NCI-H1417 treated with DMSO at 0.1 percent for 48 hours (cell line): Measurements from ENCODE around the gene TMC8.
"Not testable (repeated sequence)": the region's sequence is repeated elsewhere in the genome, so short reads cannot be mapped to it uniquely, and the experiment has no call there.

Experiments
- DNase-seq: peaks from one replicate; lab custom pipeline; 2025; lab: John Stamatoyannopoulos, UW

TMC8 gene

DNA sequence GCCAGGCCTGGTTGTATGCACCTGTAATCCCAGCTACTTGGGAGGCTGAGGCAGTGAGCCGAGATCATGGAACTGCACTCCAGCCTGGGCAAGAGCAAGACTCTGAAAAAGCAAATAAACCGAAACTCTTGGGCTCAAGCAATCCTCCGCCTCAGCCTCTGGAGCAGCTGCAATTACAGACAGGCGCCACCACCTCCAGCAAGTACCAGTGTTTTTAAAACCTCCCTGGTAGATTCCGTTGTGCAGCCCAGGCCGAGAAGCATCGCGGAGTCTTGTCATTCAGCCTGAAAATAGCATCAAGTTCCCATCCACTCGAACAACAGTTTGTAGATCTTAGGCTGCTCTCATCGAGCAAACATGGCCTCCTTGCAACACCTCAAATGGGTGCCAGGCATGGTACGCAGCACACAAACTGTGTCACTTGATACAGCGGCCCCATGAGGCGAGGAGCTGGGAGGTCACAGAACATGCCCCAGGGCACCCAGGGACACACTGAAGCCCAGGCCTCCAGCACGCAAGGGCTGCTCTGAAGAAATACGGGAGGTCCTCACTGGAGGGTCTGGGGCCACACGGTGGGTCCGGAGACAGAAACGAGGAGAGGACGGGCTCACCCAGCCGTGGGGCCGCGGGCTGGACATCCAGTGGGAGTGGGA, 20.1 kb upstream of the TMC8 start:
- no peak for DNase-seq

- DNase-seq: no peak
Observed at GRCh38 chr17:78111016-78111726, 19.4 kb upstream of the TMC8 start.

DNA sequence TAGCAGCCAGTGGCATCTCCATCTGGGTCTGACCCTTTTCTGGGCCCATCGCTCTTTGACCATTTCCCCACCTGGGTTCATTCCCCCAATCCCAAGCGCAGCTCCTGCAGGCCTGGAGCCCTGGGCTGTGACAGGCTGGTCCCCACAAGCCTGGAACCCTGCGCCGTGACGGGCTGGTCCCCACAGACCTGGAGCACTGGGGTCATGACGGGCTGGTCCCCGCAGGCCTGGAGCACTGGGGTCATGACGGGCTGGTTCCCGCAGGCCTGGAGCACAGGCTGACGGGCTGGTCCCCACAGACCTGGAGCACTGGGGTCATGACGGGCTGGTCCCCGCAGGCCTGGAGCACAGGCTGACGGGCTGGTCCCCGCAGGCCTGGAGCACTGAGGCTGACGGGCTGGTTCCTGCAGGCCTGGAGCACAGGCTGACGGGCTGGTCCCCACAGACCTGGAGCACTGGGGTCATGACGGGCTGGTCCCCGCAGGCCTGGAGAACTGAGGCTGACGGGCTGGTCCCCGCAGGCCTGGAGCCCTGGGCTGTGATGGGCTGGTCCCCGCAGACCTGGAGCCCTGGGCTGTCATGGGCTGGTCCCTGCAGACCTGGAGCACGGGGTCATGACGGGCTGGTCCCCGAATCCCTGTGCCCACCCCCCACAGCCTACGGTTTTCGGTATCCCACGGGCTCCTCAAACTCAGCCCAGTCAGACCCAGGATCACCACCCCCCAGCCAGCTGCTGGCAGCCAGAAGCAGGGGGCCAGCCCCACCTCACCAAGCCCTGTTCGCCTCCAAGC, 18.6 kb upstream of the TMC8 start:
- DNase-seq: no peak

DNA sequence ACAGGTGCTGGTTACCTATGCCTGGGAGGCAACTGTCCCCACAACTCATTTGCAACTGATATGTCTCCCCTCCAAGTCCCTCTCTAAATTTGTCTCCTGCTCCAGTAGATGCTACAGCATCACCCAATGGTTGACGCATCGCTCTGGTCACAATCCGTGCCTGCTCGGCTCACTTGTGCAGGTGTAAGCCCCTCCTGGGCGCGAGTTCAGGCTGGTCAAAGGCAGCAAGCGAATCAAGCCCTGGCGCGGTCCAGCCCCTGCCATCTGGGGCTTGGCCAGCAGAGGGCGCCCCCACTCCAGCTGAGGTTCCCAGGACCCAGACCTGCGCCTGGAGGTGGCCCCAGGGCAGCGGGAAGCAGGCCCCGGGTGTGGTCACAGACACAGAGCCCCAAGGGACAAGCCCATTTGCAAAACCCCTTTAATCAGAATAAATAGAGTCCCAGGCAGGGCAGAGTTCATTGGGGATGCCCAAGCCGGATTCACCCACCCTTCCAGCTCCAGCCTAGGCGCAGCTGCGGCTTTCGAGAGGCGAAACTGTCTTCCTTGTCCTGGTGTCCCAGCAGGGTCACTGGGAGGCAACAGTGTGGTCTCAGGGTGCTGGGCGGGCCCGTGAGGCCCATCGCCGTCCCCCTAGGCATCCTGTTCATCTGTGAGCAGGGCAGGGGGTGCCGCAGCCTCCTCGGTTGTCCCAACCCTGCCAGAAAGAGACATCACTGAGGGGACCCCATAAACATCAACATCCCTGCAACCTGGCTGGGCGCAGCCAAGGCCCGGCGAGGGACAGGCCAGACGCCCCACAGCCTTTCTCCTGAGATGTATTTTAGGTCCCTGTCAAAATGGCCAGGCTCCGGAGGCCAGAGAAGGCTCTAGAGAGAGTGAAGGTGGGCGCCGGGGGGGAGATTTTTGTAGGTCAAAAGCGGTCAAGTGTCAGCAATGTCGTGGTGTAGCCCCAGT, 17.8 kb upstream of the TMC8 start:
- DNase-seq: no peak

DNA sequence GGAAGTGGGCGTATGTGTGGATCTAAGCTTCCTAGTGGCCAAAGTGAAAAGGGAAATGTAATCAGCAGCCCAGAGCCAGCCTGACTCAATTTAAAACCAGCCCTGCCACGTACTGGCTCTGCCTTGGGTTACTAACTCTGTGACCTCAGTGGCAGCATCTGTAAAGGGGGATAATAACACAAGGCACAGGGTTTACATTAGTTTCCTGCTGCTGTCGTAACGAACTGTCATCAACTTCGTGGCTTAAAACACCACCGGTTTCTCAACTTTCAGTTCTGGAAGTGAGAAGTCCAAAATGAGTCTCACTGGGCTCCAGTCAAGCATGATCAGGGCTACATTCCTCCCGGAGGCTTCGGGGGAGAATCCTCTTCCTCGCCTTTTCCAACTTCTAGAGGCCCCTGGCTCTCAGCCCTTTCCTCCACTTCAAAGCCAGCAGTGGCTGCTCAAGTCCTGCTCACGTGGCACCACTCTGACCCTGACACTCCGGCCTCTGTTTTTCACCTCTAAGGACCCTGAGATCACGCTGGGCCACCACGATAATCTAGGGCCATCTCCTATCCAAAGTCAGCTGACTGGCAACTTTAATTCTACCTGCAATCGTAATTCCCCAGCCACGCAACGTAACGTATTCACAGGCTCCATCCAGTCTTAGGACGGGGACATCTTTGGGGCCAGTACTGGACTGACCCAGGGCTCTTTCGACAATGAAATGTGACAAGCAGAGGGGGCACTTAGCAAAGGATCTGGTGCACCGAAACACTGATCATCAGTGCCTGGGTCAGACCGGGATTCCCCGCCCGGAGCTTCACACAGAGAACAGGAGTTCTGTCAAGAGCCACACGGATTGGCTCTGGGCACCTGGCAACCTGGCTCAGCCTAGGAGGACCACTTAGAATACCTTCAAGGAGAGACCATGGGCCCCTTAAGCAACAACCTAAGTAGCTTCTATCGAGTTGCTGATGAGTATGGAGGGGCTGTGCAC, 16.5 kb upstream of the TMC8 start:
- DNase-seq: no peak

GRCh38 chr17:78114831-78115723, 15.5 kb upstream of the TMC8 start:
- DNase-seq: no peak

DNA sequence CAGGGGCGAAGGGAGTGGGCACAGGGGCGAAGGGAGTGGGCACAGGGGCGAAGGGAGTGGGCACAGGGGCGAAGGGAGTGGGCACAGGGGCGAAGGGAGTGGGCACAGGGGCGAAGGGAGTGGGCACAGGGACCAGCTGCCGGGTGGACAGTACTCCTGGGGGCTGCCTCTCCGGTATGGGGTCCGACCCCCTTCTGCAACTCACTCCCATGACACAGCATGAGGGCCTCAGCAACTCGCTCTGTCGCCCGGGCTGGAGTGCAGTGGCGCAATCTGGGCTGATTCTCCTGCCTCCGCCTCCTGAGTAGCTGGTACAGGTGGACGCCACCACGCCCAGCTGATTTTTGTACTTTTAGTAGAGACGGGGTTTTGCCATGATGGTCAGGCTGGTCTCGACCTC, 14.8 kb upstream of the TMC8 start:
- DNase-seq: not testable (repeated sequence)

- DNase-seq: no peak
Observed at GRCh38 chr17:78116411-78116810, 14.2 kb upstream of the TMC8 start.

GRCh38 chr17:78117027-78117981, 13.3 kb upstream of the TMC8 start:
- DNase-seq: no peak

GRCh38 chr17:78118801-78119241, 11.8 kb upstream of the TMC8 start:
- DNase-seq: no peak

- DNase-seq: no peak
Observed at GRCh38 chr17:78120537-78120936, 10.0 kb upstream of the TMC8 start.

DNA sequence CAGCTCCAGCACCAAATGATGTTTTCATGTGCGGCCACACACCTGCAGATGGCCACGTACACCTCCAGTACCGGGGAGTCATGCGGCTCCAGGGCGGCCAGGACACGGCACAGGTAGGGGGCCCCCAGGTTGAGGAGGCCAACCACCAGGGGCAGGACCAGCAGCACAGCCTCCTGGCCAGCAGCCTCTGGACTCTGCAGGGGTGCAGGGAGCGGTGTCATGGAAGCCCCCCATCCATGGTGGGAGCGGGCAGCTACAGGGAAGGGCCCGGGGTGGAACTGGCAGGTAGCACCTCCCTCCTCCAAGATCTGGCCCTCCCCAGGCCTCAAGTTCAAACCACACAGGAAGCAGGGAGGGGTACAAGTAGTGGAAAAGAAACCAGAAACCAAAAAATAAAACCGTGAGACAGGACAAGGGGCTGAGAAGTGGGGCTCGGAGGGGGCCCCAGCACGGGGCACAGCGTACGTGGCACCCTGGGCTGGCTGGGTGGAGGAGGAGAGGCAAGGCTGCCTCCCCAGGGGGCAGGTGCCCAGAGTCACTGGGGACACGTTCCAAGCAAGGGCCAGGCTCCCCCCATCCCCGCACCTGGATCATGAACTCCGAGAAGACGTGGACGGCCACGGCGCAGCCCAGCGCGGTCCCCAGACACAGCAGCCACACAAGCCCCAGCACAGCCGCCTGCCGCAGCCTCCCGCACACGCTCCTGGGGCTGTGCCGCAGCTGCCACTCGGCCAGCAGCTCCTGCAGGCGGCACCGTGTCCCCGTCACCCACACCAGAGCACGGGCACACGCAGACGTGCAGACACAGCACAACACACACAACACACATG, 9.4 kb upstream of the TMC8 start:
- no peak for DNase-seq

DNA sequence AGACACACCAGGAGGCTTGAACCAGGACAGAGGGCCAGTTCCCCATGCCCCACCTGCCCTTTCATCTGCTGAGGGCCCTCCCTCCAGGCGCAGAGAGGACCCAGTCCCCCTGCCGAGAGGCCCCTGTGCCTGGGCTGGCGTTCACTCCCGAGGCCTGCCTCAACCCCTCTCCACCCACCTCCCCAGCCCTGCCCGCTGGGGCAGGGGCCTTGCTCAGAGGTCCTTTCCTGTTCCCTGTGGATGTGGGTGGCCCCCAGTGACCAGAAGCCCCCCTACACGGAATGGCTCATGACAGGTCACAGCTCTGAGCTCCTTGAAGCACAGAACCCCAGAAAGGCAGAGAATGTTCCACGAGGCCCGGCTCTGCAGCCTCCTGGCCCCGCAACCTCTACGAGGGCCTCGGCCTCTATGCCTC, 8.8 kb upstream of the TMC8 start:
- DNase-seq: no peak

DNA sequence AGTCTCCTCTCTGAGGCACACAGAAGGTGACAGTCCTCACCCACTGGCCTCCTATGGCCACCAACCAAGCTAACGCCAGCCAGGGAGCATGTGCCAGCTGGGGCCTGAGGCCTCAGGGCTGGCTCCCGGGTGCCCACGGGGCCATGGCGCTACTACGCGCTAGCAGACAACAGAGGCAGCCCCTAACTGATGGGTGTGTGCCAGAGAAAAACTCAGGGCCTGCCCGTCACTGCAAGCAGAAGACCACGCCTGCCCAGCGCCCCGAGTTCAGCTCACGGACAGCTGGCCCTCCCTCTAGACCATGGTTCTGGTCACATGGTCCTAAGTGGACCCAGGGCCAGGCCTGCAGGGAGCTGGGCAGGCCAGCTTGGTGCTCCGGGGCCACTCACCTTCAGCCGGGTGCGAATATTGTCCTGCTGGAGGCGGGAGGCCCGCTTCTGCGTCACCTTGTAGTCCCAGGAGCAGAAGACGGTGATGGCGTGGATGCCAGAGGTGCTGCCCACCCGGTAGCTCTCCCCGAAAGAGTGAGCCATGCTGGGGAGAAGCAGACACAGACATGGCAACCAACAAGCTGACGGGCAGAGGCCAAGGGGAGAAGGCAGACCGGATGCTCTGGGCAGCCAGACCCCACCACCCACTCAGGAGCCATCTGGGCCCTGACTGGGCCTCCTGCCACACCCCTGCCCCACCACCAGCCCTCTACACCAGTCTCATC, 8.2 kb upstream of the TMC8 start:
- no peak for DNase-seq

DNA sequence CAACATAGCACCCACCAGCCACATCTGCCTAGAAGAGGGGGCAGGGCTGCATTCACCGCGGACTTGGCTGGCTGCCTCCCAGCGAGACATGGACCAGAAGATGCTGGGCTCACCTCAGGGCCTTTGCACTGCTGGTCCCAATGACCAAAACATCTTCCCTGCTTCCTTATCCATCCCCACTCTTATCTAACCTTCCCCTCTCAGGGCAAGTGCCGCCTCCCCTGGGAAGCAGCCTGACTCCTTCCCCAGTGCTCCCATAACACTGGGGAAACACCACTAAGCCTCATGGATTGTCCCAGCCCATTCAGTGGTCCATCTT, 7.7 kb upstream of the TMC8 start:
- no peak for DNase-seq

DNA sequence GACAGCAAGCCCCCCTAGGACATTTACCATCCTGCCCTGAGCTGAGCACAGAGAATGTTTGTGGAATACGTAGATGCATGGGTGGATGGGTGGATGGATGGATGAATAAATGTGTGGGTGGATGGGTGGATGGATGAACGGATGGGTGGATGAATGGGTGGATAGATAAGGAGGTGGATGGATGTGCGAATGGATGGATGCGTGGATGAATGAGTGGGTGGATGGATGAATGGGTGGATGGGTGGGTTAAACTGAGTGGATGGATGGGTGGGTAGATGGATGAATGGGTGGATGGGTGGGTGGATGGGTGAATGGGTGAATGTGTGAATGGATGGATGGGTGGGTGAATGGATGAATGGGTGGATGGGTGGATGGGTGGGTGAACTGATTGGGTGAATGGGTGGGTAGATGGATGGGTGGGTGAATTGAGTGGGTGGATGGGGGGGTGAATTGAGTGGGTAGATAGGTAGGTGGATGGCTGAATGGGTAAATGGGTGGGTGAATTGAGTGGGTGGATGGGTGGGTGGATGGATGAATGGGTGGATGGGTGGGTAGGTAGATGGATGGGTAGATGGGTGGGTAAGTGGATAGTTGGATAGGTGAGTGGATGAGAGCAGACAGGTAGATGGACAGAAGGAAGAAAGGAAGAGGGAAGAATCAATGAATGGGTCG, 7.2 kb upstream of the TMC8 start:
- DNase-seq: no peak
